RWPE1 (cell line): Measurements from ENCODE around the gene HHIPL2.

Experiments used
- CTCF ChIA-PET: fragments of 350-600 bp; sonication (Branson Sonifier 250); formaldehyde crosslinking; extraction: SDS; loops from one replicate; lab custom pipeline; 2021; lab: Yijun Ruan, JAX
- POLR2A ChIA-PET: fragments of 400-600 bp; formaldehyde crosslinking; extraction: SDS; loops from one replicate; lab custom pipeline; 2020; ENCODE audit warnings: antibody characterized with exemption; ENCODE audit not compliant: low non-redundant PET; lab: Yijun Ruan, JAX
- DNase-seq: peaks from one replicate; pipeline ENCODE4 v3.0.0; 2012; ENCODE audit warnings: low spot score
- H3K27ac ChIP-seq: fragments of 450-650 bp; 2 replicates; pipeline ENCODE4 v1.5.1; 2017
- CTCF ChIP-seq: fragments of 450-650 bp; conservative IDR thresholded peaks from 2 replicates; pipeline ENCODE4 v1.5.1; 2017; ENCODE audit warnings: low read depth, mild to moderate bottlenecking

Gene HHIPL2

DNA sequence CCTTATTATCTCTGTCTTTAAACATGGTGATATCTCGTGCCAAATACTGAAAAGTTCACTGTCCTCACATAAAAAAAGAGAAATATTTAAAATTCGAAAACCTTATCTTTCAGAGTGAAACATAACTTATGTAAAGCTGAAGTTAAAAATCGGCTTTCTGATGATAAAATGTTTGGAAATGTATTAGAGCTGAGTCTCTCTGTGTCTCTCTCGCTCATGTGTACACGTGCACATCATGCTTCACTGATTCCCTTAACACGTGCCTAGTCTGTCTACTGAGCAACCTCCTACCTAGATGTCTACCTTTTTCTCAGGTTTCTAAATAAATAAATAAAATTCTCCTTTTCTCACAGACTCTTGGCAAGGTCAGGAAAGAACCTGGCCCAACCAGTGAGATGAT lies 17.1 kb downstream of the HHIPL2 start:
- POLR2A ChIA-PET = no interaction called here
- no peak overlapping the region for H3K27ac ChIP-seq
- CTCF ChIA-PET = no interaction called here
- TF ChIP-seq CTCF = no peak
- DNase-seq = no peak

GRCh38 chr1:222529916-222530315 lies 18.0 kb downstream of the HHIPL2 start:
- POLR2A ChIA-PET = no interaction called here
- CTCF ChIA-PET = no interaction called here
- TF ChIP-seq CTCF = no peak
- H3K27ac ChIP-seq = no peak overlapping the region
- DNase-seq = no peak

- TF ChIP-seq CTCF = no peak
- no peak for DNase-seq
- CTCF ChIA-PET = interaction anchor here (0.7 kb wide), 1 partner anchor 8 kb away, joined by 3 read pairs; no protein-coding TSS in a partner anchor
- POLR2A ChIA-PET = no interaction called here
- no peak overlapping the region for H3K27ac ChIP-seq
Observed at GRCh38 chr1:222529181-222529580, 18.7 kb downstream of the HHIPL2 start.

- no peak for TF ChIP-seq CTCF
- ChIA-PET CTCF (interaction anchor here (0.6 kb wide), 1 partner anchor 110 kb away, joined by 3 read pairs; no protein-coding TSS in a partner anchor), POLR2A (no interaction called here)
- no peak for DNase-seq
- H3K27ac ChIP-seq = no peak overlapping the region
Observed at GRCh38 chr1:222525951-222526350, 22.0 kb downstream of the HHIPL2 start.

DNA sequence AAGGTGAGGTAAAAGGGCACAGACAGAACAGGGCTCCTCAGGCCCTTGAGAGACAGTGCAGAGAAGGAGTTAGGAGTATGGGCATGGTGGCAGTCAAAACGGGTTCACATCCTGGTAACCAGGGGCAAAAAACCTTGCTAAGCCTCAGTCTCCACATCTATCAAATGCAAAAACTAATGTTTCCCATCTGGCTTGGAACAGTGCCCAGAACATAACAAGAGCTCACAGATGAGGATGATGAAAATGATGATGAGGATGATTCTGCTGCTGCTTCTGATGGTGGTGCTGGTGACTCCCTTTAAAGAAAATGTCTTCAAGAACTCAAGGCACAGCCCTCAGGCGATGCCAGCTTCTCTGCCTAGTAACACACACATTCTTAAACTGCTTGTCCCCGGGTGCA lies 24.1 kb downstream of the HHIPL2 start:
- ChIA-PET POLR2A (no interaction called here), CTCF (no interaction called here)

GRCh38 chr1:222522105-222522915 lies 25.6 kb downstream of the HHIPL2 start:
- no peak for TF ChIP-seq CTCF
- CTCF ChIA-PET = interaction anchor here (0.9 kb wide), 1 partner anchor 112 kb away, joined by 3 read pairs; no protein-coding TSS in a partner anchor
- H3K27ac ChIP-seq = no peak overlapping the region
- POLR2A ChIA-PET = no interaction called here
- no peak for DNase-seq

More for the DNA sequence above, 24.1 kb downstream of the HHIPL2 start:
- H3K27ac ChIP-seq = no peak overlapping the region
- no peak for DNase-seq
- TF ChIP-seq CTCF = no peak
